Stimulated activated CD4-positive, alpha-beta T cell treated with anti-CD3 and anti-CD28 coated beads, Interleukin-4, amount 100 ng/mL, for 24 hours (primary cell): ENCODE results near the gene CELSR1.

Experiments
- DNase-seq: peaks from one replicate; pipeline ENCODE4 v3.0.0-alpha.2; 2020

Gene CELSR1

GRCh38 chr22:46391486-46392136 lies 145.8 kb downstream of the CELSR1 start:
- DNase-seq: no peak

- DNase-seq: no peak
These were observed 146.6 kb downstream of the CELSR1 start for GRCh38 chr22:46390652-46391301.

GRCh38 chr22:46390105-46390651 lies 147.2 kb downstream of the CELSR1 start:
- no peak for DNase-seq

DNA sequence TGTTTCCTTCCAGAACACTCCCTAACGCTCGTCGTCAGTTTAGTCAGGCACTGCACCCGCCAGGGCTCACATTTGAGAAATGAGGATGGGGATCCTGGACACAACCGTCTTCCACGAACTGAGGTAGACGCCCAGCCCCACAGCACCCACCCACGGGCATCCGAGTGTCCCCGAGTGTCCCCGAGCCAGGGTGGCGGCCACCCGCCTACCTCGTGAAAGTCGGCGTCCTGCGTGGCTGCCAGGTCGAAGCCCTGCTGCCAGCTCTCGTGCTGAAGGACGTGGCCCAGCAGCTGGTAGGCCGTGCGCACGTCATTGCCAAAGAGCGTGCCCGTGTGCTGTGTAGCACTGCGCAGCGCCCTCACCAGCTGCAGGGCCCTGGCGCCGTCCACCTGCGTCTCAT lies 148.3 kb downstream of the CELSR1 start:
- DNase-seq: no peak

DNA sequence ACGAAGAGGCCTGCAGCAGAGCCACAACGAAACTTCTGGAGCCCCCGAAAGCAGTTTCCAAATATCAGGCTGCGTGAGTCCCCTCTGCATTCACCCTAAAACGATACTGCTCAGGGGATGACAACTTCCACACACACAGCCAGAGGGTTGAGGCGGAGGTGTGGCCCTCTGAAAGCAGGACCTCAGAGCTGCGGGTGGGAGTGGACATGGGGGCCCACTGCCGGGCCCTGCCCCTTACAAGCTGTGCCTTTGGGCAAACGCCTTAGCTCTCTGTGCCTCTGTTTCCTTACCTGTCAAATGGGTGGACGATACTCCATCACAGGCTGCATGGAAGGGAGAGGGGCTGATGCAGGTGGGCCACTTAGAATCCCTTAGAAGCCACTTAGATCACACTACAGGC lies 148.8 kb downstream of the CELSR1 start:
- DNase-seq: no peak

GRCh38 chr22:46387748-46388147 lies 149.7 kb downstream of the CELSR1 start:
- no peak for DNase-seq

DNA sequence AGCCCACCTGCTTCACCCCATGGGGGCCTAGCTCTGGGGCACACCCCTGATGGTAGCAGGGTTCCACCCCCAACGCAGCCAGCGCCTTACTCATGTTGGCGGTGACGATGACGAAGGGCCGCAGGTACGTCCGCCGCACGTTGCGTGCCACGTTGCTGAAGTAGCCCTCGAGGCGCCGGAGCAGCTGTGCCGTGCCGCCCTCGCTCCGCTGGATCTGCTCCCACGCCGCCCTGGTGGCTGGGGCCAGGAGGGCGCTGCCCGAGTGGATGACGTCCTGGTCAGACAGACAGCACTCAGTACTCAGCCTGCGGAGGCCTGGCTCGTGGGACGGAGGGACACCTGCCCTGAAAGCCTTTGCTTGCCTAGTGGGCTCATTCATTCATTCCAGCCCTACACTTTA lies 151.1 kb downstream of the CELSR1 start:
- no peak for DNase-seq

DNA sequence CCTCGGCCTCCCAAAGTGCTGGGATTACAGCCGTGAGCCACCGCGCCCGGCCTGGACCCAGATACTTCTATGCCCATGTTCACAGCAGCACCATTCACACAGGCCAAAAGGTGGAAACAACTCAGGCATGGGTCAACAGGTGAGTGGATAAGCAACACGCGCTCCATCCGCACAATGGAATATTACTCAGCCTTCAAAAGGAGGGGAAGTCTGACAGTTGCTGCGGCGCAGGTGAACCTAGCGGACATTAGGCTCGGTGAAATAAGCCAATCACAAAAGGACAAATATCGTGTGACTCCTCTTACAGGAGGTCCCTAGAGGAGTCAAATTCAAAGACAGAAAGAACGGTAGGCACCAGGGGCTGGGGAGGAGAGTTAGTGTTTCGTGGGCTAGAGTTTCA lies 154.9 kb downstream of the CELSR1 start:
- DNase-seq: no peak

DNA sequence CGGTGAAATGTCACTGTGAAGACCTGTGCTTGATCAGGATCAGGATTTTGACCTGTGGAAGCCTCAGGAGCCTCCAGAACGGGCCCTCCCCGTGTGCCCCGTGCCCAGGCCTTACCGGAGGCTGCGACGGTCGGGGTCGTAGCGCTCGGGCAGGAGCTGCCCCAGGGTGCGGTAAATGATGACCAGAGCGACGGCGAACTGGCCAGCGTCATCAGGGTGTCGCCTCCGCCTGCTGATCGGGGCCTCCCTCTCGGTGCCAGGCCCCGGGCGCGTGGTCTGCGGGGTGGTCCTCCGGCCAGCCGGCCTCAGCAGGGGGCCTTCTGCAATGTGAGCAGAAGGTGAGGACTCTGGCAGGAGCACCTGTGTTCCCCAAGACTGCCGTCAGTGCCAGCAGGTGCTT lies 155.7 kb downstream of the CELSR1 start:
- DNase-seq: no peak

GRCh38 chr22:46381142-46381541 lies 156.3 kb downstream of the CELSR1 start:
- no peak for DNase-seq

GRCh38 chr22:46380581-46380980 lies 156.8 kb downstream of the CELSR1 start:
- DNase-seq: no peak

DNA sequence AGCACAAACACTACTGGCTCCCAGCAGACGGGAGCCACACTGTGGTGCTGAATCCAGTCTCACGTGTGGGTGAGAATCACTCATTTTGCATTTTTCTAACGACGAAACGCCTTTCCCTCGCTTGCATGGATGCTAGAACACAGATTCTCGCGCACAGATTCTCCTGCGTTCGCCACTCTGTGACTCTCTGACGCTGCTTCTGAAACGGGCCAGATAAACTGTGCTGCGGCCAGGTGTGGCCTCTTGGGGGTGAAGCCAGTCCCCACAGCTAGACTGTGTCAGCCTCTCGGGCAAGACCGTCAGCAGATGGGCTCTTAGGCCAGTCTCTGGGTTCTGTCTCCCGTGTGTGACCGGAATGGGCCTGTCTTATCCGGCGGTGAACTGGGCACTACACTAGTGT lies 157.4 kb downstream of the CELSR1 start:
- DNase-seq: no peak

DNA sequence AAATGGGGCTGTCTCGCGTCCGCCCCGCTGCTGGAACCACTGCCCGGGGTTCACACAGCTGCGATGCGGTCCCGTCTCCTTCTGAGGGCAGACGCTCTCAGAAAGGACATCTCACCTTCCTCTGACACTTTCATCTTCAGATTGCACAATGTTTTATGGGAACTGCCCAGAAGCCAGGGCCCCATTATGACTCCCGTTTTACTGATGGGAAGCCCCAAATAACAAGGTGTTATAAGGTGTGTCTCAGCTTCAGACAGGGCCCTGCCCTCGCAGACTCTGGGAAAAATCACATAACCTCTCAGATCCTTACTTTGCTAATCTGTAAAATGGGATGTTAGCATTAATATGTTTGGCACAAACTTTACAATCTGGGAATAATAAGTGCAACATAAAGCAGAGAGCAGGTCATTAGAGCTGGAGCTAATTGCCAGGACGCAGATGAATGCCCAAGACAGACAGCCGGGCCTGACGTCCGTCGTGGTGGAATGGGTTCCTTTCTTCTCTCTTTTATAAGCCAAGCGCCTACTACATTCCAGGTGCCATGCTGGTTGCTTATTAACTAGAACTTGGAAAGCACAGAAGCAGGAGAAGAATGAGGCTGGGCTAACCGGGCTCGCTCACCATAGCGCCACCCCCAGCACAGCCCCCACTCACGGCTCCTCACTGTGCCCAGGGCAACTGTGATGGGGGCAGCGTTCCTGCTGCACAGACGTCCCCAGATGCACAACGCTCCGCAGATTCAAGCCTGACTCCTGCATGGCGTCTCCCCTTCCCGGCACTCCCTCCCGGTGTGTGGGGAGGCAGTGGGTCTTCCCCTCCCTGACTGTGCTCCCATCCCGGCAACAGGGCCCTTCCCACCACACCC lies 158.1 kb downstream of the CELSR1 start:
- DNase-seq: no peak

- DNase-seq: no peak
These were observed 158.9 kb downstream of the CELSR1 start for GRCh38 chr22:46378426-46379065.

- no peak for DNase-seq
These were observed 159.6 kb downstream of the CELSR1 start for GRCh38 chr22:46377525-46378425.

DNA sequence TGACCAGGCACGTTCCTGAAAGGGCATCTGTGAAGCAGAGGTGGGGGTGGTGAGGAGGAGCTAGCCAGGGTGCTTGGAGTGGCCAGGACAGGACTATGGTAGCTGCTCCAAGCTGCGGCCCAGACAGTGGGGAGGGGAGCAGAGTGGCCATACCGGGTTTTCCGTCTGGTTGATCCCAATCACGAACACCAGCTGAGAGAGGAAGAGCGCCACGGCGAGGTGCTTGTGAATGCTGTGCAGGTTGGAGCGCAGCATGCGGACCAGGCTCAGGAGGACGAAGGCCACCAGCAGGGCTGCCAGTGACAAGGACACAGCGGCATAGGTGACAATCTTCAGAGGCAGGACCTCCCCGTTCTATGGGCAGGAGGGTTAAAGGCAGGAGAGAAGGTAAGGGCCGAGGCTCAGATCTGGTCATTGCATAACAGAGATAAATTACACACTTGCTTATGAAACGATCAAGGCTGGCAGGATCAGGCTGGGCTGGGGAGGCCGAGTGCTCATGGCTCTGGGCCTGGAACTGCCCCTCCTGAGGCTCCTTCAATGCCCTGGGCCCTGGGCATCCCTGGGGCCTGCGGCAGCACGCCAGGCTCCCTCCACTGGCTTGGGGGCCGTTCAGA lies 160.4 kb downstream of the CELSR1 start:
- no peak for DNase-seq

GRCh38 chr22:46376111-46376510 lies 161.3 kb downstream of the CELSR1 start:
- DNase-seq: no peak

- DNase-seq: no peak
These were observed 162.6 kb downstream of the CELSR1 start for GRCh38 chr22:46374663-46375474.

DNA sequence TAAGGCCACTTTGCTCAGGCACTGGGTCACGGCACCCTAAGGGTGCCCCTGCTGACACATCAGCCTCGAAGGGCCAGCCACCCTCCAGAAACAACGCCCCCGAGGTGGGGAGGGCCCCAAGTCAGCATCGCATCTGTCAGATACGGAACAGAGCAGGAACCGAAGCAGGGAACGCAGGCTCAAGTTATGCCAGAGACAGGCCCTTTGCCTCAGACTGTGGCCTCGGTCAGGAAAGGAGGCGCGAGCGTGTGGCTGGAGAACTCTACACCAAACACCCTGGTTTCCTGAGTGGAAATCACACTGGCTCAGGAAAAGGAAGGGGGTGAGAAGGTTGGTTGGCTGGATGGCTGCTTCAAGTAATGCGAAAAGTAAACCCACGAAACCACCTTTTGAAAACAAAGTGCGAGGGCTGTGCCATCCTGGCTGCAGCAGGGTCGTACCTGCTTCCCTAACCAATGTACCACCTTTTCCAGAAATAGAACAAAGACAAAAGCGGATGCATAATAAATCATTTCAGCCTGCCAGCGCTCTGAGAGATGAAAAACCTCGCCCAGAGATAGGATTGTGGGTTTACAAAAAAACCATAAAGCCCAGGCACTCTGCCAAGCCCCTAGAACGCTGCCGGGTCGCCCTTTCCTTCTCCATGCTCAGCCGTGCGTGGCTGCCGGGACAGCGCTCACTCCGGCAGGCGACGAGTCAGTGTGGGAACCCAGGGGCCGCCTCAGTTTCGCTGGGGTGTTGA lies 163.3 kb downstream of the CELSR1 start:
- DNase-seq: peak; percentile 17

DNA sequence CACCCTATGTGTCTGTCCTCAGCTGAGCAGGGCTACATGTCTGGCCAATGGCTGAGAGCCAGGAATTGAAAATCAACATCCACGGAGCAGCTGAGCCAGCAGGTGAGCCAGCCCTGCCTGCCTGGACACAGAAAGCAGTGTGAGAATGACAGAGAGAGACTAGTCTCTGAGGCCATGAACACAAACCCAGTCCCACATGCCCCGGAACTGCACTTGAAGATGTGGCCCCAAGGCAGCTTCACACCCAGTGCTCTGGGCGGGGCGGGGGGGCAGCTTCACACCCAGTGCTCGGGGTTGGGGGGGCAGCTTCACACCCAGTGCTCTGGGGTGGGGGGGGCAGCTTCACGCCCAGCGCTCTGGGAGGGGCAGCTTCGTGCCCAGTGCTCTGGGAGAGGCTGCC lies 164.3 kb downstream of the CELSR1 start:
- no peak for DNase-seq
